GM21390 (cell line): ENCODE data around the gene MVB12B.

Experiments used
- ATAC-seq: cut with Tn5 transposase; IDR thresholded peaks from one replicate; pipeline ENCODE4 v1.9.1; 2021; ENCODE audit not compliant: unreplicated experiment

Gene MVB12B

DNA sequence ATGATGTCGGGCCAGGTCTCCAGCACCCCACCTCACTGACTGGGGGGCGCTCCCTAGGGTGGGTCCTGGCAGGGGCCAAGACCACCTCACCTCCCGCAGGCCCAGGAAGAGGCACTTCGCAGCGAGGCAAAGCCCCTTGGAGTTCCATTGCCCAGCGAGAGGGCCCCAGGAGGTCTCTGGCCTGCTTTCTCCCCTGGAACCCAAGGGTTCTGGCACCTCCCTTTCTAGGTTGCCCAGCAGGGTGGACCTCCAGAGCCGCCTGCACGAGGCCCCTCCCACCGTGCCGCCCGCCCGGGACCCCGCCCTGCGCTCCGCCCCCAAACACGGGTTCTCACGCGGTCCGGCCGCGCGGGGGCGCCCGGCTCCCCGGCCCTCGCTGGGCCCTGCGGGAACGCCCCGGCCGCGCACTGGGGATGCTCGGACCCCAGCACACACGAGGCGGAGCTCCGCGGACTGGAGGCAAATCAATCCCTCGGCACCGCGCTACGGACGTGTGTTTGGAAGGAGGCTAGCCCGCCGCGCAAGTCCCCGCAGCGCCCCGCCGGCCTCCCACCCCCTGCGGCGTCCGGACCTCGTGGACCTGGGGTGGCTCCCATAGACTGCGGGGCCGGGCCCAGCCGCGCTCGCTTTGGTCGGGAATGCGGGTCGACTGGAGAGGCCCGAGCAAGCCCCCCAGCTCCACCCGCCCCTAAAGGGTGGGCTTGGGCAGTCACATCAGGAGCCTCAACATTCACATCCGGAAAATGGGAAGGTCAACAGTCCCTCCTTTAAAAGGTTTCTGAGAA is 187.6 kb downstream of the MVB12B start:
- ATAC-seq = no peak

GRCh38 chr9:126515001-126515872 is 188.6 kb downstream of the MVB12B start:
- ATAC-seq = no peak

DNA sequence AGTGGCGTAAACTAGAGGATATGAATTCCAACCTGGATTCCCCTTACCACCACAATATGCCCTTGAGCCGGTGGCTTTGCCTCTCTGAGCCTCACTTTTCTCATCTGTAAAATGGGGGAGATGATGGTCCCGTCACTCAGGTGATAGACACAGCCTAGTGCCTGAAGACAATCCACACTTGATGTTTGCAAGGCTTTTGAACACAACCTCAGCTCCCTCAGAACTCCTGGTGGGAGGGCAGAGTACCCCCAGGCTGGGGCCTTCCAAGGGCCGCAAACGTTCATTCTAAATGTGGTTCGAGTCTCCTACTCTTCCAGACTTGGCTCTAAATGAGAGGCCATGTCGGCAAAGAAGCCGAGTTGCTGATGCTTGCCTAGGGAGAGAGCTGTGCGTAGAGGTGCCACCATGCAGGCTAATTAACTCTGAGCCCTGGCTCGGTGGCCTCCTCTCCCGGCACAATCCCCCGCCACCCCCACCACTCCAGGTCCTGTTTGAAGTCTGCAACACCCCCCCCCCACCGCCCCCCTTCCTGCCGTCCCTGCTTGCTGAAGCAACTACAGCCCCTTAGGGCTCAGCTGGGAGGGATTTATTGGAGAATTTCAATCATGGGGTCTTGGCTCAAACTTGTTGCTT is 189.4 kb downstream of the MVB12B start:
- ATAC-seq = no peak

- ATAC-seq = no peak
Measured at GRCh38 chr9:126516561-126516935, 189.9 kb downstream of the MVB12B start.

- no peak for ATAC-seq
Measured at GRCh38 chr9:126516936-126517832, 190.6 kb downstream of the MVB12B start.

DNA sequence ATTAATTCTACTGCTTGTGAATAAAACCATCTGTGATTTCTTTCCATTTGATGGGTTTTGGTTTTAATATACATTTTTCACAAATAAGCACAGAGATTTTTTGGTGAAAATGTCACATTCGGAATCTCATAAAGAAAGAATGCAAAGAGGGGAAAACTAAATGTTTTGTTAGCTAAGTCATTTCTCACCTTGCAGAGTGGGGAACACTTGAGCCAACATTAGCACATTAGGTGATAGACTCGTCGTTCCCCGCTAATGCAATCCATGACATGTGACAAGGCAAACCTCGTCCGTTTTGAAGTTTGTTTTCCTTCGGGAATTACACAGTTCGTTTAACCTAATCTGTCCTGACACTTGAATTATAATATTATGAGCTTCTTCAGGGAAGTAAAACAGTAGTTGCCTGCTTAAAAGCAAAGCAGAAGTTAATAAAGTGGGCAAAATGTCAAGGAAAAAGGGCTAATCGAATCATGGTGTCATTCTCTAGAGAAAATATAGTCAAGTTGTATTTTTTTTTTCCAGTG is 191.3 kb downstream of the MVB12B start:
- ATAC-seq = no peak

DNA sequence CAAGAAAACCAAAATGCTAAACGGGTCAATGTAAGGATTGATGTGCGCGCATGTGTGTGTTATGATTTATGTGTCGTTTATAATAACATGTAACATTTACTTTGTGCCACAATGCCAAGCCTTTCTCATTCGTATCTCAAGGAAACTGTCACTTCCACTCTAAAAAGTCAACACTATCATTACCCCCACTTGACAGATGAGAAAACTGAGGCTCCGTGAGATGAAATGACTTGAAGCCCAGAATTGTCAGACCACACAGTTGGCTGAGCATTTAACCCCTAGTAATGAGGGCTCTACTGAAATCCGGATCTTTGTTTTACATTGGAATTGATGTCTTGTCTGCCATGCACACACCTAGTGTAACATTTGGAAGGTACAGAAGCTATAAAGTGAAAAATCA is 192.1 kb downstream of the MVB12B start:
- no peak for ATAC-seq

- no peak for ATAC-seq
Measured at GRCh38 chr9:126519660-126520420, 193.2 kb downstream of the MVB12B start.

DNA sequence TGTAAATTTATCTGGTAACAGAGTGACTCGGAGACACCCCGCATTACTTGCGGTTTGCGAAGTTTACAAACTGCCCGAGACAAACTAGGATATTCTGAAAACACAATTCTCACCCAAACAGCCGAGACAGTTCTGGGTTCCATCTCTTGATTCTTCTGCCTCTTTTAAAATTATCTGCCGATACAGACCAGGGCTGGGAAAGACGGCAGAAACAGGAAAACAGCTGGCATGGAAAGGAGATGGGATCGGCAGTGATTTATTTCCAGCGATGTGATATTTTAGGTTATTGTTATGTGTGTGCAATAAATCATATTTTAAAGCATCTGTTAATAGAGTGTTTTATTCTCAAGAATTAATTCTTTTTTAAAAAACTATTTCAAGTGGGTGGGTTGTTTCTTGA is 193.8 kb downstream of the MVB12B start:
- no peak for ATAC-seq

DNA sequence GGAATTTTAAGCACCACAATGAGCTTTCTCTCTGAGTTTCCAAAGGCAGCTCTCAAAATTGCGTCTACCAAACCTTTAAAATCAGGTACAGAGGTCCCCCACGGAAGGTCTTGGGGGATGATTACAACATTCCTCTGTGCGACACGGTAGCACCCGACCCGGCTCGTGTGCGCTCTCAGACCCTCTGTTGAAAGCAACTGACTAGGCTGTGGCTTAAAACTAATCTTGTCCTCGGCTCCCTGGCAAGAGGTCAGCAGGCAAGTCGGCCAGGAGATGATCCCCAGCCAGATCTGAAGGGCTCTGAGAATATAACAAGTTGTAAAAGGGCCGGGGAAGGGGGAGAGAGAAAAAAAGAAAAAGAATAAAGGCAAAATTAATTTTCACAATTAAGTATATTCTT is 194.5 kb downstream of the MVB12B start:
- no peak for ATAC-seq

GRCh38 chr9:126521551-126521950 is 194.9 kb downstream of the MVB12B start:
- ATAC-seq = no peak

- ATAC-seq = no peak
Measured at GRCh38 chr9:126521976-126522590, 195.5 kb downstream of the MVB12B start.

DNA sequence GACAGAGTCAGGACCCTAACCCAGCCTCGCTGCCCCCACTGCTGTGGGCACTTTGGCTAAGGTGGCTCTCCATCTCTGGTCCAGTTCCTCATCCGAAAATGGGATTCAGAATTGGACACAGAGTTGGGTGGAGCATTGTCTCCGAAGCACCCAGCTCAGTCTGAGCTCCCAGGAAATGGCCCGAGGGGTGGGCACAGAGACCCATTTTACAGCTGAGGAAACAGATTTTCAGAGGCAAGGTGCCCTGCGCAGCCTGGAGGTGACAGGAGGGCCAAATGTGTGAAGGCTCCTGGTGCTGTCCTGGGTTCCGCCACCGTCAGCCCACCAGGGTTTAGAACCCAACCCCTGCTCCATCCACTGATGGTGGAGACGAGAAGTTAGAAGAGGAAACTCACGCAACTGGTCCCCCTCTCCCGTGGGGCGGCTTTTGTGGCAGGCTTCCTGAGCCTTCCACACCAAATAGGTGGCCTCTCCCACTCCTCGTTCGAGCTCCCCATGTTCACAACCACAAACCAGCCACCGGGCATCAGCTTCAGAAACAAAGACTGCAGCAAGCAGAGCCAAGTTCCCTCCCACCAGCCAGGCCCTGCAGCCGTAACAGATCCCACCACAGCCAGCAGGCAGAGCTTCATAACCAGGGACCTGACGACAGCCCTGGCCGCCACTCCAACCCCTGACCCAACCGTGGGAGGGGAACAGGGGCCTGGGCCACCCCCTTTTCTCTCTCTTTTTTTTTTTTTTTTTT is 196.2 kb downstream of the MVB12B start:
- no peak for ATAC-seq

GRCh38 chr9:126523611-126524111 is 197.0 kb downstream of the MVB12B start:
- ATAC-seq = no peak

DNA sequence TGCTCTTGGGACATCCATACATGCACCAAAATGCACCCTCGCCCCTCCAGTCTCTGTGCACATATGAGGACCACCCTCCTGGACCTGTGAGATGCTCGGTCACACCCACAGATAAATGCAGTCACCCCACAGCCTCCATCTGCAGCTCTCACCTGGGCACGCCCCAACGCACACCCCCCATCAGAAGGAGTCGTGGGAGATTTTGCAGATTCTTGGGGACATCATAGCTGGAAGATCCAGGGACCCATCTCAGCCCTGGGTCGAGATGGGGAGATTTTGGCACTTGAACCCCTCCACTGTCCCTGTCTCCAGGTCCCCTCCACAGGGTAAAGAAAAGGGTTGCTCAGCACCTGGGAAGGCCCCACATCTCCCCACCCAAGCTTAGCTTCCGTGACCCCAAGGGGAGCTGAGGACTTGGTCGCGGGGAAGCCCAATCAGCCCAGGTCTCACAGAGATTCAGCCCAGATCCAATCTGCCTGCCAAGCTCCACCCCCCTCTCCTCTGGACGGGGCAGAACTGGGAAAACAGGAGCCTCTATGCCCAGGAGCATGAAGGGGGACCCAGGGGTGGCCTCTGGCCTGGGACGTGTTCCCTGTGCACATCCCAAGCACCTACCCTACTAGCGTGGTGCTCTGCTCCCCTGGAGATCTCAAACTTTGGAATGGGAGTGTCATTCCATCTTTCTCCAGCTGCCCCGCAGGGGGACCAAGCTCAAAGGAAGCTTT is 197.9 kb downstream of the MVB12B start:
- ATAC-seq = no peak

GRCh38 chr9:126526218-126527108 is 199.8 kb downstream of the MVB12B start:
- no peak for ATAC-seq
